HG03575 (cell line): ENCODE data around the gene BICD1.

Source experiments
- ATAC-seq: cut with Tn5 transposase; IDR thresholded peaks from one replicate; pipeline ENCODE4 v1.9.1; 2021; ENCODE audit not compliant: unreplicated experiment, insufficient number of reproducible peaks, low FRiP score; ENCODE audit errors: extremely low read depth

Gene BICD1

GRCh38 chr12:32100361-32100760, 6.3 kb upstream of the BICD1 start:
- no peak for ATAC-seq

- ATAC-seq = no peak
Observed at GRCh38 chr12:32100888-32101287, 5.8 kb upstream of the BICD1 start.

GRCh38 chr12:32102234-32102633, 4.4 kb upstream of the BICD1 start:
- ATAC-seq = no peak

- ATAC-seq = no peak
Observed at GRCh38 chr12:32104572-32105355, 1.9 kb upstream of the BICD1 start.

GRCh38 chr12:32105986-32106516, 596 bp upstream of the BICD1 start:
- ATAC-seq = no peak

GRCh38 chr12:32107359-32108267, 966 bp downstream of the BICD1 start:
- no peak for ATAC-seq

GRCh38 chr12:32108787-32109186, 2.1 kb downstream of the BICD1 start:
- ATAC-seq = no peak

- no peak for ATAC-seq
Observed at GRCh38 chr12:32110417-32110816, 3.8 kb downstream of the BICD1 start.

- ATAC-seq = no peak
Observed at GRCh38 chr12:32110942-32111341, 4.3 kb downstream of the BICD1 start.

- ATAC-seq = no peak
Observed at GRCh38 chr12:32115404-32116104, 8.9 kb downstream of the BICD1 start.

- no peak for ATAC-seq
Observed at GRCh38 chr12:32116897-32117296, 10.2 kb downstream of the BICD1 start.

GRCh38 chr12:32117316-32117715, 10.7 kb downstream of the BICD1 start:
- ATAC-seq = no peak

GRCh38 chr12:32118806-32119205, 12.2 kb downstream of the BICD1 start:
- no peak for ATAC-seq

- no peak for ATAC-seq
Observed at GRCh38 chr12:32120419-32120818, 13.8 kb downstream of the BICD1 start.

- ATAC-seq = no peak
Observed at GRCh38 chr12:32124637-32125036, 18.0 kb downstream of the BICD1 start.

GRCh38 chr12:32125455-32126084, 18.9 kb downstream of the BICD1 start:
- no peak for ATAC-seq

GRCh38 chr12:32126720-32127119, 20.1 kb downstream of the BICD1 start:
- no peak for ATAC-seq

GRCh38 chr12:32131666-32132065, 25.0 kb downstream of the BICD1 start:
- ATAC-seq = no peak
